HG02763 (cell line): ENCODE measurements around the gene ZNF224.
A peak's percentile ranks its signal among the peaks of the same experiment; 100 is the strongest.
"Not testable (repeated sequence)": the region's sequence is repeated elsewhere in the genome, so short reads cannot be mapped to it uniquely, and the experiment has no call there.

Experiments used
- ATAC-seq: cut with Tn5 transposase; IDR thresholded peaks from one replicate; pipeline ENCODE4 v1.9.1; 2021; ENCODE audit warnings: mild to moderate bottlenecking, moderate library complexity; ENCODE audit not compliant: unreplicated experiment

ZNF224 gene

DNA sequence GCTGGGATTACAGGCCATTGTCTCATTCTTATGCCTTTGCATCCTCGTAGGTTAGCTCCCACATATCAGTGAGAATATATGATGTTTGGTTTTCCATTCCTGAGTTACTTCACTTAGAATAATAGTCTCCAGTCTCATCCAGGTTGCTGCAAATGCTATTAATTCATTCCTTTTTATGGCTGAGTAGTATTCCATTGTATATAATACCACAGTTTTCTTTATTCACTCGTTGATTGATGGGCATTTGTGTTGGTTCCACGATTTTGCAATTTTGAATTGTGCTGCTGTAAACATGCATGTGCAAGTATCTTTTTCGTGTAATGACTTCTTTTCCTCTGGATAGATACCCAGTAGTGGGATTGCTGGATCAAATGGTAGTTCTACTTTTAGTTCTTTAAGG is 27.0 kb downstream of the ZNF224 start:
- not testable (repeated sequence) for ATAC-seq

DNA sequence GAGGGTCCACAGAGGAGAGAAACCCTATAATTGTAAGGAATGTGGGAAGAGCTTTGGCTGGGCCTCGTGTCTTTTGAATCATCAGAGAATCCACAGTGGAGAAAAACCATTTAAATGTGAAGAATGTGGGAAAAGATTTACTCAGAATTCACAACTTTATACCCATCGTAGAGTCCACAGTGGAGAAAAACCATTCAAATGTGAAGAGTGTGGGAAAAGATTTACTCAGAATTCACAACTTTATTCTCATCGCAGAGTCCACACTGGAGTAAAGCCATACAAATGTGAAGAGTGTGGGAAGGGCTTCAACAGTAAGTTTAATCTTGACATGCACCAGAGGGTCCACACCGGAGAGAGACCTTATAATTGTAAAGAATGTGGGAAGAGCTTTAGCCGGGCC is 37.8 kb downstream of the ZNF224 start:
- ATAC-seq = no peak

DNA sequence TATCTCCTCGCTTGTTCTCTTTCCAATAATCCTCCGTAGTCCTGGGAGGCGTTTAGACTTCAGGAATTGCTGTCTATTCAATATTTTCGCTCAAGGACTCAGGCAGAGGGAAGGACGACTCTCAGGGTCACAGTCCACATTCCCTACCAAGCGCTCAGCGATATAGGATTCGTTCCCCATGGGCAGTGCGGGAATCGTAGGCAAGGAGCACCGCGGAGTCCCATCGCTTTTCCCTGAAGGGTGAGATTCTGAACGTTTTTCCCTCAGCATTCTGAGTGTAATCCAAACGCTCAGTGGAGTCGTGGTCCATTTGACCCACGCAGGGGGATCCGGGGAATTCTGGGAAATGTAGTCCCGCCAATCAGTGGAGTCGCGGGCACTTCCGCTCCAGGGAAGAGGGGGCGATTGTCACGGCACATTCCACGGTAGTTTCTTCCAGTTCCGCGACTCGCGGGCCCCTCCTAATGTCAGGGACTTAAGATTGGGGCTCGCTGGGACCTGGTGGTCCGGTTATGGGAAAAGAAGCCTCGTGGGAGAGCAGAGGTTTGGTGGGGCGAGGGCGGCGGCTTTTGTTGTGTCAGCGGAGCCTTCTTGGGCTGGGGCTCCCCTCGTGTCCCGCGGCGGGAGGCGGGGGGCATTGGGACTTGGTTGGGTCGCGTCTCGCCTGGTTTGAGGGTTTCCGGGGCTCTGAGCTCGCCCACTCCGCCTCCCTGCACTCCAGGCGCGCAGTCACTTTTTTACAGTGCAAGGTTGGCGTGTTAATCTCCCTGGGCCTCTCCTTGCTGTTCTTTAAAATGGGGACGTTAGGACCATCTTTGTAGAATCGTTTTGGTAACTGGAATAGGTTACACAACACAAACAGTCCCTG is 47.3 kb downstream of the ZNF224 start, which contains the start of gene ZNF234:
TSS of gene ZNF234 (plus strand) at position 364 of the 868 bp plus-strand sequence. CDS start 3,079 bp downstream, outside the sequence.
- ATAC-seq = peak; percentile 83

DNA sequence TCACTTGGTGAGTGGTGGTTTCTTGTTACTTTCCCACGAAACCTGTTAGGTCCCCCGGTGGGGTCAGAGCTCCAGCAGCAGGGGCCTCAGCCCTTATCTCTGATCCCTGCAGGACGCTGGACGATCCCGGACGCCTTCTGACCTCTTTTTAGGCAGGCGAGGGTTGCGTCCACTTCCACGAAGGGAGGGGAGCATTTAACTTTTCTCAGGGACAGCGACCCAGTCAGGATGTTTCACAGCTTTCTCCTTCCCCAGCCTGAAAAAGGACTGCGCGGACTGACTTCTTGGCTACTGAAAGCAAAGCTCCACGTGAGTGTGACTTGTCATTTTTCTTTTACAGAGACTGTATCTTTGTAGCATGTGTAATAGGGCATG is 47.9 kb downstream of the ZNF224 start:
- ATAC-seq = no peak

DNA sequence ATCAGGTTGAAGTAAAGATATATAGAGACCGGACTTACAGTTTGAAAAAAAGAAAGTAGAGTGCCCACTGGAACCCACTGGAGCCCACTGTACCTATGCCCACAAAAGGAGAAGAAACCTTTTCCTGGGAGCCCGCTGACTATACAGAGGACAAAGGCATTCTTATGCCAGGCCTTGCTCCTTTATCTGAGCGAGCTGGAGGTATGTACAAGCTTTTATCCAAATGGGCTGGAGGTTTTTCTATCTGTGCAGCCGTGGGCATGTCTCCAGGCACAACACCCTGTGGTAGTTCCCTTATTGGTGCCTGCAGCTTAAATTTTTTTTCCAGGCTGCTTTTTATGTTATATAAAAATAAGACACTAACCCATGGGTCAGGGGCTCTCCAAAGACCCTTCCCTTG is 55.6 kb downstream of the ZNF224 start:
- ATAC-seq = no peak

DNA sequence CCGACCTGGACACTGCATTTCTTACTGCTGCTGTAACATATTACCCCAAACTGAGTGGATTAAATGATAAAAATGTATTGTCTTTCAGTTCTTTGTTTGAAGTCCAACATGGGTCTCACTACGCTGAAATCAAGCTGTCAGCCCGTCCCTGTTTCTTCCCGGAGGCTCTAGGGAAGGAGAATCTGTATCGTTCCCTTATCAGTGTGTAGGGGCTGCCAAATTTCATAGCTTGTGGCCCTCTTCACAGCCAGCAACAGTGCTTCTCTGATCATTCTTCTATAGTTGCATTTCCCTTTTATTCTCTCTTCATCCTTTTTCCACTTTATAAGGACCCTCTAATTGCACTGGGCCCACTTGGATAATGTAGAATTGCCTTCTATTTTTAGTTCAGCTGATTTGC is 57.3 kb downstream of the ZNF224 start:
- ATAC-seq = no peak

DNA sequence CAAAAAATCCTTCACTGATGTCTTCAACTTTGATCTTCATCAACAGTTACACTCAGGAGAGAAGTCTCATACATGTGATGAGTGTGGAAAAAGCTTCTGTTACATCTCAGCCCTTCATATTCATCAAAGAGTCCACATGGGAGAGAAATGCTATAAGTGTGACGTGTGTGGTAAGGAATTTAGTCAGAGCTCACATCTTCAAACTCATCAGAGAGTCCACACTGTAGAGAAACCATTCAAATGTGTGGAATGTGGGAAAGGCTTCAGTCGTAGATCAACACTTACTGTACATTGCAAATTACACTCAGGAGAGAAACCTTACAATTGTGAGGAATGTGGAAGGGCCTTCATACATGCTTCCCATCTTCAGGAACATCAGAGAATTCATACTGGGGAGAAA is 62.3 kb downstream of the ZNF224 start:
- ATAC-seq = no peak
